GM18520 (cell line): Measurements from ENCODE around the gene PRKCA.
"Not testable (repeated sequence)": the region's sequence is repeated elsewhere in the genome, so short reads cannot be mapped to it uniquely, and the experiment has no call there.

ENCODE experiments used
- ATAC-seq: cut with Tn5 transposase; IDR thresholded peaks from one replicate; pipeline ENCODE4 v1.9.1; 2021; ENCODE audit not compliant: unreplicated experiment

PRKCA gene

GRCh38 chr17:66432411-66432957, 130.1 kb downstream of the PRKCA start:
- no peak for ATAC-seq

- no peak for ATAC-seq
These were observed 130.7 kb downstream of the PRKCA start for GRCh38 chr17:66432996-66433551.

GRCh38 chr17:66435182-66435581, 132.8 kb downstream of the PRKCA start:
- ATAC-seq, result no peak

GRCh38 chr17:66436631-66437030, 134.2 kb downstream of the PRKCA start:
- ATAC-seq, result no peak

GRCh38 chr17:66437476-66438026, 135.1 kb downstream of the PRKCA start:
- no peak for ATAC-seq

GRCh38 chr17:66438101-66438500, 135.7 kb downstream of the PRKCA start:
- no peak for ATAC-seq

GRCh38 chr17:66441101-66441661, 138.8 kb downstream of the PRKCA start:
- peak; percentile 65 for ATAC-seq

GRCh38 chr17:66443166-66443565, 140.8 kb downstream of the PRKCA start:
- no peak for ATAC-seq

GRCh38 chr17:66443606-66444005, 141.2 kb downstream of the PRKCA start:
- ATAC-seq, result no peak

- no peak for ATAC-seq
These were observed 141.6 kb downstream of the PRKCA start for GRCh38 chr17:66444031-66444430.

- no peak for ATAC-seq
These were observed 142.8 kb downstream of the PRKCA start for GRCh38 chr17:66445229-66445628.

GRCh38 chr17:66446419-66446818, 144.0 kb downstream of the PRKCA start:
- no peak for ATAC-seq

- no peak for ATAC-seq
These were observed 144.7 kb downstream of the PRKCA start for GRCh38 chr17:66447159-66447558.

- no peak for ATAC-seq
These were observed 145.7 kb downstream of the PRKCA start for GRCh38 chr17:66448026-66448639.

- ATAC-seq, result no peak
These were observed 147.1 kb downstream of the PRKCA start for GRCh38 chr17:66449418-66449977.

GRCh38 chr17:66450008-66450851, 147.8 kb downstream of the PRKCA start:
- ATAC-seq, result no peak

- no peak for ATAC-seq
These were observed 148.4 kb downstream of the PRKCA start for GRCh38 chr17:66450852-66451158.

GRCh38 chr17:66451188-66452149, 149.1 kb downstream of the PRKCA start:
- ATAC-seq, result no peak

- no peak for ATAC-seq
These were observed 152.6 kb downstream of the PRKCA start for GRCh38 chr17:66455060-66455459.

- ATAC-seq, result not testable (repeated sequence)
These were observed 155.1 kb downstream of the PRKCA start for GRCh38 chr17:66457499-66457898.
